ENCODE data around the gene SMIM38.

DNA sequence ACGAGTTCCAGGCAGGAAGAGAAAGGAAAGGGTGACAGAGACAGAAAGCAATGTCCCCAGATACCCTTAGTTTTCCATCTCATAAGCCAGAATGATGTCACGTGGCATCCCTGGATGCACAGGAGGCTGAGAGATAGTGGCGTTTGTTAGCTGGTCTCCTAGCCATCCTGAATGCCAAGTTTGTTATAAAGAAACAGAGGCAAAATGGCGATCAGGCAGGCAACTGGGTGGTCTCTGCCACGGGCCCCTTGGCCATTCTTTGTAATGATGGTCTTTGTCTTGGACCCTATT lies 5.3 kb downstream of the SMIM38 start:
- no peak for TF ChIP-seq GATA2 (IDR thresholded peaks at IDR 0.05; ENCODE audit: low read depth, low read length)
- TF ChIP-seq GATA3 (IDR thresholded peaks at IDR 0.05; ENCODE audit: low read depth, low read length): no peak
